Measurements from ENCODE around the gene ZBTB8B. TPM values are rescaled to one million over a fixed set of nuclear protein-coding genes. Genes with fewer than 3 reads are reported as not detected.
A peak's percentile ranks its signal among the peaks of the same experiment; 100 is the strongest.
"Not testable (repeated sequence)": the region's sequence is repeated elsewhere in the genome, so short reads cannot be mapped to it uniquely, and the experiment has no call there.

ZBTB8B gene
- total RNA-seq (0.79 TPM), polyA plus RNA-seq (0.04 TPM)

GRCh38 chr1:32464716-32465577, at the start of gene ZBTB8B:
TSS of gene ZBTB8B (plus strand) at chr1:32465072. CDS start at chr1:32470625, 5,553 bp downstream.
- Histone ChIP-seq H3K36me3 (ENCODE audit: insufficient read depth) (no peaks in the 10 kb centered on the region), H3K4me1 (ENCODE audit: insufficient read depth) (no peaks in the 10 kb centered on the region), H3K4me3 (ENCODE audit: low read depth, low read length) (peak within 1 kb of the TSS; percentile 31), H3K27ac (ENCODE audit: low read depth) (no peak within 1 kb of the TSS)
- under 1% methylated on average over 66 of the region's 66 CpGs for WGBS
- DNase-seq (ENCODE audit: extremely low spot score) = peak; percentile 87

GRCh38 chr1:32421775-32422174, 43.1 kb upstream of the ZBTB8B start:
- no peak for DNase-seq (ENCODE audit: extremely low spot score)
- H3K36me3 ChIP-seq (ENCODE audit: insufficient read depth) = no peaks in the 10 kb centered on the region
- no peak overlapping the region for H3K4me3 ChIP-seq (ENCODE audit: low read depth, low read length)
- H3K27ac ChIP-seq (ENCODE audit: low read depth) = no peak overlapping the region
- 90% methylated on average over 1 of the region's 1 CpG for WGBS
- H3K4me1 ChIP-seq (ENCODE audit: insufficient read depth) = no peaks in the 10 kb centered on the region

GRCh38 chr1:32426489-32427255, 38.2 kb upstream of the ZBTB8B start:
- peak; percentile 67 for DNase-seq (ENCODE audit: extremely low spot score)
- 7% methylated on average over 36 of the region's 36 CpGs for WGBS

GRCh38 chr1:32427264-32427963, 37.5 kb upstream of the ZBTB8B start:
- DNase-seq (ENCODE audit: extremely low spot score) = no peak
- no peak overlapping the region for H3K4me3 ChIP-seq (ENCODE audit: low read depth, low read length)
- 63% methylated on average over 17 of the region's 17 CpGs for WGBS
- H3K27ac ChIP-seq (ENCODE audit: low read depth) = no peak overlapping the region
- no peaks in the 10 kb centered on the region for H3K36me3 ChIP-seq (ENCODE audit: insufficient read depth)
- no peaks in the 10 kb centered on the region for H3K4me1 ChIP-seq (ENCODE audit: insufficient read depth)

More at GRCh38 chr1:32426489-32427255, 38.2 kb upstream of the ZBTB8B start:
- Histone ChIP-seq H3K4me3 (ENCODE audit: low read depth, low read length) (peak overlapping the region; percentile 5), H3K4me1 (ENCODE audit: insufficient read depth) (no peaks in the 10 kb centered on the region), H3K36me3 (ENCODE audit: insufficient read depth) (no peaks in the 10 kb centered on the region), H3K27ac (ENCODE audit: low read depth) (no peak overlapping the region)

GRCh38 chr1:32431736-32432400, 33.0 kb upstream of the ZBTB8B start:
- Histone ChIP-seq H3K36me3 (ENCODE audit: insufficient read depth) (no peaks in the 10 kb centered on the region), H3K27ac (ENCODE audit: low read depth) (no peak overlapping the region), H3K4me1 (ENCODE audit: insufficient read depth) (no peaks in the 10 kb centered on the region), H3K4me3 (ENCODE audit: low read depth, low read length) (no peak overlapping the region)
- DNase-seq (ENCODE audit: extremely low spot score) = no peak
- 64% methylated on average over 4 of the region's 4 CpGs for WGBS

GRCh38 chr1:32438136-32438535, 26.7 kb upstream of the ZBTB8B start:
- H3K27ac ChIP-seq (ENCODE audit: low read depth) = no peak overlapping the region
- no peaks in the 10 kb centered on the region for H3K4me1 ChIP-seq (ENCODE audit: insufficient read depth)
- WGBS = 44% methylated on average over 1 of the region's 1 CpG
- no peak overlapping the region for H3K4me3 ChIP-seq (ENCODE audit: low read depth, low read length)
- DNase-seq (ENCODE audit: extremely low spot score) = no peak
- H3K36me3 ChIP-seq (ENCODE audit: insufficient read depth) = no peaks in the 10 kb centered on the region

GRCh38 chr1:32438777-32439176, 26.1 kb upstream of the ZBTB8B start:
- H3K4me3 ChIP-seq (ENCODE audit: low read depth, low read length); H3K27ac ChIP-seq (ENCODE audit: low read depth); DNase-seq (ENCODE audit: extremely low spot score); H3K4me1 ChIP-seq (ENCODE audit: insufficient read depth); H3K36me3 ChIP-seq (ENCODE audit: insufficient read depth): not testable (repeated sequence)
- WGBS = 88% methylated on average over 4 of the region's 4 CpGs

- H3K4me3 ChIP-seq (ENCODE audit: low read depth, low read length); H3K27ac ChIP-seq (ENCODE audit: low read depth); DNase-seq (ENCODE audit: extremely low spot score); H3K4me1 ChIP-seq (ENCODE audit: insufficient read depth); H3K36me3 ChIP-seq (ENCODE audit: insufficient read depth): not testable (repeated sequence)
- 92% methylated on average over 10 of the region's 10 CpGs for WGBS
Observed at GRCh38 chr1:32441467-32441866, 23.4 kb upstream of the ZBTB8B start.

GRCh38 chr1:32447469-32448185, 17.2 kb upstream of the ZBTB8B start:
- 18% methylated on average over 13 of the region's 13 CpGs for WGBS
- no peak for DNase-seq (ENCODE audit: extremely low spot score)
- no peaks in the 10 kb centered on the region for H3K4me1 ChIP-seq (ENCODE audit: insufficient read depth)
- no peak overlapping the region for H3K4me3 ChIP-seq (ENCODE audit: low read depth, low read length)
- H3K27ac ChIP-seq (ENCODE audit: low read depth) = no peak overlapping the region
- no peaks in the 10 kb centered on the region for H3K36me3 ChIP-seq (ENCODE audit: insufficient read depth)

- WGBS = 29% methylated on average over 12 of the region's 12 CpGs
- not testable (repeated sequence) for H3K36me3 ChIP-seq (ENCODE audit: insufficient read depth); H3K4me3 ChIP-seq (ENCODE audit: low read depth, low read length); H3K4me1 ChIP-seq (ENCODE audit: insufficient read depth); DNase-seq (ENCODE audit: extremely low spot score); H3K27ac ChIP-seq (ENCODE audit: low read depth)
Observed at GRCh38 chr1:32448186-32448772, 16.6 kb upstream of the ZBTB8B start.

- whole genome bisulfite sequencing = 82% methylated on average over 12 of the region's 12 CpGs
- H3K4me1 ChIP-seq (ENCODE audit: insufficient read depth) = no peaks in the 10 kb centered on the region
- DNase-seq (ENCODE audit: extremely low spot score) = no peak
- no peaks in the 10 kb centered on the region for H3K36me3 ChIP-seq (ENCODE audit: insufficient read depth)
- H3K4me3 ChIP-seq (ENCODE audit: low read depth, low read length) = no peak overlapping the region
- H3K27ac ChIP-seq (ENCODE audit: low read depth) = no peak overlapping the region
Observed at GRCh38 chr1:32448773-32449456, 16.0 kb upstream of the ZBTB8B start.

- WGBS = 97% methylated on average over 5 of the region's 5 CpGs
- H3K36me3 ChIP-seq (ENCODE audit: insufficient read depth); H3K27ac ChIP-seq (ENCODE audit: low read depth); H3K4me3 ChIP-seq (ENCODE audit: low read depth, low read length); H3K4me1 ChIP-seq (ENCODE audit: insufficient read depth); DNase-seq (ENCODE audit: extremely low spot score): not testable (repeated sequence)
Observed at GRCh38 chr1:32449457-32449831, 15.4 kb upstream of the ZBTB8B start.
